ENCODE measurements around the gene STRADA. TPM values are rescaled to one million over a fixed set of nuclear protein-coding genes. Genes with fewer than 3 reads are reported as not detected.

STRADA gene
- total and polyA plus RNA-seq, 2 donors (not counting 1 experiment from before 2014, with no cell fraction given) = 22.8 TPM

DNA sequence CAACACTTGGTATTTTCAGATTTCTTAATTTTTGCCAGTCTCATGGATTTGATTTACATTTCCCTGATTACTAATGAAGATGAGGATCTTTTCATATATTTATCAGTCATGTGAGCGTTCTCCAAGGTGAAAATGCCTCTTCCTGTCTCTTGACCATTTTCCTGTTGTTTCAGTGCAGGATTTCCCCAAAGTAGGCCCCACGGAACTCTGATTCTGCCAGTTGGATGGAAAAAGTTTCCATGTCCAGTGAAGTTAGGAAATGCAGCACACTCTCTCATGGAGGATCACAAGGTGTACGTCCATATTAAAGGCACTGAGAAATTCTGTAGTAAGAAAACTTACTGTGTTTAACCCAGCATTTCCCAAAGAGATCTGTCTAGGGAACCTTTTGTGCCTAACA, 25.2 kb downstream of the STRADA start:
- H3K4me2 ChIP-seq (ENCODE audit: extremely low read depth, insufficient read depth, low read length) = no peak overlapping the region
- H4K20me1 ChIP-seq (ENCODE audit: control insufficient read depth, extremely low read depth, insufficient read depth, low read length) = no peaks in the 10 kb centered on the region
- DNase-seq (ENCODE audit: low read depth in 2 of 2) = no peak

DNA sequence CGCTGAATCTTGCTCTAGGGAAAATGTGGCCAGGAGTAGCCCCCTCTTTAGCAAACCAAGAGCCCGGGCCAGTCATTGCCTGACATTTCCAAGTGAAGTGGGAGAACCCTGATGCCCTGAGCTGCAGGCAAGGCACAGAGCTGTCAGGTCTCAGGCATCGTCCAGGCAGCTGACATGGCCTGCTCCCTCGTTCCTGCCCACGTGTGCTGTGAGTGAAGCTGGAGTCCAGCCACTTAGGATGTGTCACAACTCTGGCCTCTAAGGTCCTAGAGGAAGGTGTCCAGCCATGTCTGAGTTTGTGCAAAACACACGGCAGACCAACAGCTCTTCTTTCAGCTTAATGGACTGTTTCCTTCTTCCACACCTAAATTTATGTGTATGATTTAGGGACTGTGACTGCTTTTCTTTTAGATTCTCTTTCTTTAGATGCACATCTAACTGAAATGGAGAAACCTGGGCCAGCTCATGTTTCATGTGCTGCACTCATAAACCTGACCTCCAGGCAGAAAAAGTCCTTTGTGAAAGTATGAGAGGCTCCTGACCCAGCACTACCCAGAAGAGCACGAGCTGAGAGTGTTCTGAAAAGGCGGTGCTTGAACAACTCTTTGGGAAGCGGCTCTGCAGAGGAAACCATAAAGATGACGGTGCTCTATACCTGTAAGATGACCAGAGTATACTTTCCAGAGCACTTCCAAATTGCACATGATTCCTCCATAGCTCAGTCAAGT, 26.9 kb downstream of the STRADA start:
- TF ChIP-seq, protein P1, sequence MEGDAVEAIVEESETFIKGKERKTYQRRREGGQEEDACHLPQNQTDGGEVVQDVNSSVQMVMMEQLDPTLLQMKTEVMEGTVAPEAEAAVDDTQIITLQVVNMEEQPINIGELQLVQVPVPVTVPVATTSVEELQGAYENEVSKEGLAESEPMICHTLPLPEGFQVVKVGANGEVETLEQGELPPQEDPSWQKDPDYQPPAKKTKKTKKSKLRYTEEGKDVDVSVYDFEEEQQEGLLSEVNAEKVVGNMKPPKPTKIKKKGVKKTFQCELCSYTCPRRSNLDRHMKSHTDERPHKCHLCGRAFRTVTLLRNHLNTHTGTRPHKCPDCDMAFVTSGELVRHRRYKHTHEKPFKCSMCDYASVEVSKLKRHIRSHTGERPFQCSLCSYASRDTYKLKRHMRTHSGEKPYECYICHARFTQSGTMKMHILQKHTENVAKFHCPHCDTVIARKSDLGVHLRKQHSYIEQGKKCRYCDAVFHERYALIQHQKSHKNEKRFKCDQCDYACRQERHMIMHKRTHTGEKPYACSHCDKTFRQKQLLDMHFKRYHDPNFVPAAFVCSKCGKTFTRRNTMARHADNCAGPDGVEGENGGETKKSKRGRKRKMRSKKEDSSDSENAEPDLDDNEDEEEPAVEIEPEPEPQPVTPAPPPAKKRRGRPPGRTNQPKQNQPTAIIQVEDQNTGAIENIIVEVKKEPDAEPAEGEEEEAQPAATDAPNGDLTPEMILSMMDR (conservative IDR thresholded peaks at IDR 0.05 in 1 of 2, IDR thresholded peaks at IDR 0.05 in 1 of 2; ENCODE audit: low read depth in 1 of 2, low read length in 2 of 2) = no peak
- no peak for TF ChIP-seq EZH2 (IDR thresholded peaks at IDR 0.05; ENCODE audit: low read length, missing control alignments)
- Histone ChIP-seq H3K27me3 (ENCODE audit: control insufficient read depth, insufficient read depth, low read length) (no peaks in the 10 kb centered on the region), H3K79me2 (ENCODE audit: control insufficient read depth, insufficient read depth, low read length) (no peaks in the 10 kb centered on the region), H3K4me3 (replicated peaks in 1 of 4; ENCODE audit: control extremely low read depth in 1 of 4, insufficient read depth in 1 of 4, low read depth in 3 of 4, low read length in 4 of 4) (no peak overlapping the region), H3K9ac (ENCODE audit: insufficient read depth, low read length) (no peak overlapping the region), H3K4me1 (ENCODE audit: control insufficient read depth, extremely low read depth, insufficient read depth, low read length) (no peaks in the 10 kb centered on the region), H3K36me3 (ENCODE audit: control insufficient read depth, insufficient read depth, low read length) (peaks cover 4% of the 10 kb centered on the region), H3K27ac (ENCODE audit: insufficient read depth, low read length) (no peak overlapping the region), H3K4me2 (ENCODE audit: extremely low read depth, insufficient read depth, low read length) (no peak overlapping the region), H2AFZ (ENCODE audit: low read length) (no peak overlapping the region), H3K9me3 (ENCODE audit: control insufficient read depth, insufficient read depth, low read depth, low read length) (no peaks in the 10 kb centered on the region), H4K20me1 (ENCODE audit: control insufficient read depth, extremely low read depth, insufficient read depth, low read length) (no peaks in the 10 kb centered on the region)
- DNase-seq (ENCODE audit: low read depth in 2 of 2) = peak; percentile 31 to 48

More for the DNA sequence above, 25.2 kb downstream of the STRADA start:
- no peak overlapping the region for H3K9ac ChIP-seq (ENCODE audit: insufficient read depth, low read length)
- H3K79me2 ChIP-seq (ENCODE audit: control insufficient read depth, insufficient read depth, low read length) = no peaks in the 10 kb centered on the region
- no peak overlapping the region for H3K27ac ChIP-seq (ENCODE audit: insufficient read depth, low read length)
- no peak overlapping the region for H2AFZ ChIP-seq (ENCODE audit: low read length)
- H3K4me1 ChIP-seq (ENCODE audit: control insufficient read depth, extremely low read depth, insufficient read depth, low read length) = no peaks in the 10 kb centered on the region
- no peak overlapping the region for H3K4me3 ChIP-seq (replicated peaks in 1 of 4; ENCODE audit: control extremely low read depth in 1 of 4, insufficient read depth in 1 of 4, low read depth in 3 of 4, low read length in 4 of 4)
- H3K36me3 ChIP-seq (ENCODE audit: control insufficient read depth, insufficient read depth, low read length) = peaks cover 3% of the 10 kb centered on the region
- H3K9me3 ChIP-seq (ENCODE audit: control insufficient read depth, insufficient read depth, low read depth, low read length) = no peaks in the 10 kb centered on the region
- no peaks in the 10 kb centered on the region for H3K27me3 ChIP-seq (ENCODE audit: control insufficient read depth, insufficient read depth, low read length)
- no peak for TF ChIP-seq EZH2 (IDR thresholded peaks at IDR 0.05; ENCODE audit: low read length, missing control alignments)
- TF ChIP-seq, protein P1 (conservative IDR thresholded peaks at IDR 0.05 in 1 of 2, IDR thresholded peaks at IDR 0.05 in 1 of 2; ENCODE audit: low read depth in 1 of 2, low read length in 2 of 2) = no peak

DNA sequence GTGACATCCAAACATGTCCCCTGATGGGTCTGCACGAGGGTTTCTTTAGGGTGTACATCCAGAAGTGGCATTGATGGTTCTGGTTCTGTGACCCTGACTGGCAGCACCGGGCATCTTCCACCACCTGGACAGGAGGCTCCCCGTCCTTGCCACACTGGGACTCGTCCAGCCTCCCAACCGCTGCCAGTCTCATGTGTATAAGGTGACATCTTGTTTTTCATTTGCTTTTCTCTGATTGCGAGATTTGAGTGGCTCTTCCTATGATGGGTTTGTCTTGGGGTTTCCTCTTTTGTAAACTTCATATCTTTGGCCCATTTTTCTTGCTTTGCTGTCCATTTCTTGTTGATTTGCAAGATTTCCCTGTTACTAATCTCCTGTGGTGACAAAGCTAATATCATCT, 32.5 kb downstream of the STRADA start:
- Histone ChIP-seq H3K4me1 (ENCODE audit: control insufficient read depth, extremely low read depth, insufficient read depth, low read length) (no peaks in the 10 kb centered on the region), H3K79me2 (ENCODE audit: control insufficient read depth, insufficient read depth, low read length) (no peaks in the 10 kb centered on the region), H3K9ac (ENCODE audit: insufficient read depth, low read length) (no peak overlapping the region), H3K4me3 (replicated peaks in 1 of 4; ENCODE audit: control extremely low read depth in 1 of 4, insufficient read depth in 1 of 4, low read depth in 3 of 4, low read length in 4 of 4) (no peak overlapping the region), H3K4me2 (ENCODE audit: extremely low read depth, insufficient read depth, low read length) (no peak overlapping the region), H3K27ac (ENCODE audit: insufficient read depth, low read length) (no peak overlapping the region), H3K27me3 (ENCODE audit: control insufficient read depth, insufficient read depth, low read length) (no peaks in the 10 kb centered on the region), H3K36me3 (ENCODE audit: control insufficient read depth, insufficient read depth, low read length) (peaks cover 8% of the 10 kb centered on the region), H3K9me3 (ENCODE audit: control insufficient read depth, insufficient read depth, low read depth, low read length) (no peaks in the 10 kb centered on the region), H2AFZ (ENCODE audit: low read length) (no peak overlapping the region), H4K20me1 (ENCODE audit: control insufficient read depth, extremely low read depth, insufficient read depth, low read length) (no peaks in the 10 kb centered on the region)
- TF ChIP-seq, protein P1 (conservative IDR thresholded peaks at IDR 0.05 in 1 of 2, IDR thresholded peaks at IDR 0.05 in 1 of 2; ENCODE audit: low read depth in 1 of 2, low read length in 2 of 2) = no peak
- DNase-seq (ENCODE audit: low read depth in 2 of 2) = no peak

Data from fibroblast of lung (primary cell).